ENCODE results near the gene STEAP1B. TPM values are rescaled to one million over a fixed set of nuclear protein-coding genes. Genes with fewer than 3 reads are reported as not detected.
"Not testable (repeated sequence)": the region's sequence is repeated elsewhere in the genome, so short reads cannot be mapped to it uniquely, and the experiment has no call there.

The STEAP1B gene
- total and polyA plus RNA-seq, 8 donors: not detected

- H3K9me3 ChIP-seq; H3K27me3 ChIP-seq; intact Hi-C loops (cut with DNase I); FAIRE-seq; H3K36me3 ChIP-seq; DNase-seq; H3K4me1 ChIP-seq; H3K4me3 ChIP-seq; H3K27ac ChIP-seq: not testable (repeated sequence)
- WGBS, 2 donors: 24 to 27% methylated on average over 16 of the region's 16 CpGs
- ATAC-seq: peak; percentile 35 to 82 (median 79)
Observed at GRCh38 chr7:22523478-22524352, 23.7 kb upstream of the STEAP1B start.

- H3K4me1 ChIP-seq; H3K27ac ChIP-seq; intact Hi-C loops (cut with DNase I); ATAC-seq; H3K36me3 ChIP-seq; H3K4me3 ChIP-seq; DNase-seq; H3K27me3 ChIP-seq; FAIRE-seq; H3K9me3 ChIP-seq: not testable (repeated sequence)
- 92 to 100% methylated on average over 1 of the region's 1 CpG for WGBS, 2 donors
Observed at GRCh38 chr7:22519560-22519959, 19.6 kb upstream of the STEAP1B start.

DNA sequence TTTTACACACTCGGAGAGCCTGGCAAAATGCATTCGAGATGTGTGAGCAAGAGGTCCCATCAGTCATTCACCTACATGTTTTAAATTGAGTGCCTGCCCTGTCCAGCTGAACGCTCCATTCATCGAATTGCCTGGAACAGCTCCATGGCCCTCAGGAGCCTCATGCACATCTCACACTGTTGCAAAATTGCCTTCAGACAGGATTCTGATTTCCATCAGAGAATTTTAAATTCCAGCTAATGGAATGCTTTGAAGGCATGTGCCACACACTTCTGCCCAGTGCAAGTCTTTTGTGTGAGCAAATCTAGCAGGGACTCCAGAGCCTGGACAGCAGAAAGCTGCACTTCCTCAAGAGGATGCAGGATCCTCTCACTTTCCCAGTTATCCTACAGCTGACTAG, 17.0 kb upstream of the STEAP1B start:
- H3K27me3 ChIP-seq, ATAC-seq: not testable (repeated sequence)

GRCh38 chr7:22514963-22515362, 15.0 kb upstream of the STEAP1B start:
- H3K27ac ChIP-seq; H3K36me3 ChIP-seq; H3K27me3 ChIP-seq; FAIRE-seq; H3K4me3 ChIP-seq; H3K4me1 ChIP-seq; intact Hi-C loops (cut with DNase I); H3K9me3 ChIP-seq; ATAC-seq; DNase-seq: not testable (repeated sequence)
- WGBS, 2 donors: 83 to 92% methylated on average over 1 of the region's 1 CpG

More for the DNA sequence above, 17.0 kb upstream of the STEAP1B start:
- H3K4me3 ChIP-seq; FAIRE-seq; H3K27ac ChIP-seq; DNase-seq; intact Hi-C loops (cut with DNase I); H3K9me3 ChIP-seq; H3K4me1 ChIP-seq; H3K36me3 ChIP-seq: not testable (repeated sequence)
- 66 to 89% methylated on average over 4 of the region's 4 CpGs for WGBS, 2 donors

DNA sequence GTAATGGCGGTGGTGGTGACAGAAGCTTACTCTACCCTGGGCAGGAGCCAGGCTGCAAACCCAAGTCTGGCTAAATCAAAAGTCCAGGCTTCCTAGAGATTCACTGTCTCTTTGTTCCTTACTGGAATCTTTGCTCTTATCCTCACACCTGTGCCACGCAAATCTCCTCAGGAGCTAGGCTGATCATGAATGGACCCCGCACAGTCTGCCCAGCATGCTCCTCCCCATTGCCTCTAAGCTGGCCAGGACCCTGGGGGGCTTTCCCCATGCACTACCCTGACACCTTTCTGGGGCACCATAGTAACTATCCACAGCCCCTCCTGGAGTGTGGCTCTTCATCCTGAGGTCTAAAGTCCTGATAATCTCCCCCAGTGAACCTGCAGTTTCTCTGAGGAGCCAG, 7.3 kb upstream of the STEAP1B start:
- ATAC-seq; FAIRE-seq; H3K36me3 ChIP-seq; H3K27me3 ChIP-seq; intact Hi-C loops (cut with DNase I); H3K4me3 ChIP-seq; H3K4me1 ChIP-seq; DNase-seq; H3K9me3 ChIP-seq; H3K27ac ChIP-seq: not testable (repeated sequence)
- 77 to 80% methylated on average over 3 of the region's 3 CpGs for WGBS, 2 donors

DNA sequence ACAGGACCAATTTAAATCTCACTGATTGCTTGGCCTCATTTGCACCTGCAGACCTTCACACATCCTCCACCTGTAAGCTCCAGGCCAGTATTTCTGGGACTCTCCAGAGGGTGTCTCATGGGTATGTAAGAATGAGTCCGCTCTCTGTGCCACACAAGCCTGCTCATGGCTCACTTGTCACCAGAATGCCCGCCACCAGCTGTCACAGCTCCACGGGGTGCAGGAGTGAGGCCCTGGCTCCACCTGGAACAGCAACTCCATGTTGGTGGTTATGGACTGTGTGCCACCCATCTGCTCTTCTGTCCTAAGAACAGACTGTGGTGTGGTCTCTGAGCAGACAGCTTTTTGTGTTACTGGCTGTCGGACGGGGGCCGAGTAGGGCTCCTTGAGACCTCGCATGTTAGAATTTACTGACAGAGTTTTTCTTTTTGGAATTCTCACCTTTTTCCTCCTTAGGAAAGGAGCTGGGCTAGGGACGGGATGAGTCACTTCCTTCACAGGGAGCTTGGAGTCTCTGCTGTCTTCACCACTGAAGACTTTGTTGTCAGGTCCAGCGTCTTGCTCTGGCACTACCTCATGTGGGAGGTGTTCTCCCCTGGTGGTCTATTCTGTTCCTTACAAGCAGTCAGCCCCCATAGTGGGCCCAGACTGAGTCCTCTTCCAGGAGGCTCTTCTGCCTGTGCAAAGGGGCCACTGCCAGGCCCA, 6.5 kb upstream of the STEAP1B start:
- H3K27ac ChIP-seq; H3K4me3 ChIP-seq; H3K27me3 ChIP-seq; H3K36me3 ChIP-seq; ATAC-seq; DNase-seq; intact Hi-C loops (cut with DNase I); FAIRE-seq; H3K4me1 ChIP-seq; H3K9me3 ChIP-seq: not testable (repeated sequence)
- 66 to 71% methylated on average over 8 to 9 of the region's 9 CpGs for WGBS, 2 donors

DNA sequence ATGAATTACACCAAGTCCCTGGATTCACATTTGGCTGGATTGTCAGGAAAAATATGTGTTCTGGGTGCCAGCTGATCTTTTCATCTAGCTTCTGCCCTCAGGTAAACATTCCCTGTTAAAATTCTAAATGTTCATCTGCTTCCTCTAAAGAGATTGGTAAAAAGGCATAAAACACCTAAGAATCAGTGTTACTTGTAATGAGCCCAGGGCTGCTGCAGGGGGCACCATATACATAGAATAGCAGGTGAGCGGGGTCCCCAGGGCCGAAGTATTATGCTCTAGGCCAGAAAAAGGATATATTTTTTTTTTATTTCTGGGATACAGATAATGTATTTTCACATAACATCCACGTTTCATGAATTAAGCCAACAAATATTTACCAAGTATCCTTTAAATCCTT, 4.5 kb upstream of the STEAP1B start:
- H3K36me3 ChIP-seq; H3K27me3 ChIP-seq; H3K4me1 ChIP-seq; FAIRE-seq; intact Hi-C loops (cut with DNase I); H3K27ac ChIP-seq; DNase-seq; H3K4me3 ChIP-seq; ATAC-seq; H3K9me3 ChIP-seq: not testable (repeated sequence)
- WGBS, 2 donors: 44 to 53% methylated on average over 3 of the region's 3 CpGs

DNA sequence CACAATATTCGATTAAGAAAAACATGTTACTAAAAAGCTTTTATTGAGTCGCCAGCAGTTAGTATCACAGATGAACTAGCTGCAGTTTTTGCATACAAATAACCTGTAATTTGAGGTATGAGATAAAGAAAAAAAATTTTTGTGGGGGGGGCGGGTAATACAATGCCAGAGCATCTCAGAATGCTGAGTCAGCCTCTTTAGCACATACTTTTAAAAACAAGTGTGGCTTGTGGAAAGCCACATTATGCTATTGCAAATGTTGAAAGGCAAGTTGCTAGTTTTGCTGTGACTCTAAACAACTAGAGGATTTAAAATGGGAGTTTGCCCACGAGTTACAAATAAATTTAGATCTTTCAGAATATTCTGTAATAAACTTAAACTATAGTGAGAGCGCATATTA, 2.1 kb upstream of the STEAP1B start:
- intact Hi-C loops (cut with DNase I); ATAC-seq; FAIRE-seq; H3K4me3 ChIP-seq; H3K27ac ChIP-seq; H3K36me3 ChIP-seq; H3K27me3 ChIP-seq; DNase-seq; H3K4me1 ChIP-seq; H3K9me3 ChIP-seq: not testable (repeated sequence)
- WGBS, 2 donors: 49% methylated on average over 5 of the region's 5 CpGs
